ENCODE data around the gene STN1. TPM values are rescaled to one million over a fixed set of nuclear protein-coding genes. Genes with fewer than 3 reads are reported as not detected.

STN1 gene
- total RNA-seq, 2 donors from 2014 or later: 13.5 to 19.9 TPM

- Mint-ChIP-seq H3K9me3 (peaks cover 18% of the 10 kb centered on the region), H3K27me3 (ENCODE audit: insufficient read depth) (no peaks in the 10 kb centered on the region), H3K27ac (no peak overlapping the region), H3K36me3 (ENCODE audit: low read depth) (peaks cover 25% of the 10 kb centered on the region), H3K4me3 (no peak overlapping the region), H3K4me1 (peaks cover 7% of the 10 kb centered on the region)
- no peak overlapping the region for H3K4me3 ChIP-seq (ENCODE audit: low read length)
- H3K9ac ChIP-seq (ENCODE audit: extremely low read depth, low read length, poor library complexity, severe bottlenecking): no peak overlapping the region
- peaks cover 5% of the 10 kb centered on the region for H3K4me1 ChIP-seq (ENCODE audit: control insufficient read depth, insufficient read depth, low read length)
- H3K9me3 ChIP-seq (ENCODE audit: control insufficient read depth, low read length): peaks cover 16% of the 10 kb centered on the region
- DNase-seq: no peak
- 89% methylated on average over 1 of the region's 1 CpG; no CpG with 5 or more reads in 1 of the 2 experiments for WGBS, 2 experiments (ENCODE audit: insufficient coverage in 1 of 2, insufficient read length in 1 of 2)
- no peaks in the 10 kb centered on the region for H3K27me3 ChIP-seq (ENCODE audit: control insufficient read depth, insufficient read depth, low read length, poor library complexity, severe bottlenecking)
- no peak for TF ChIP-seq CTCF (conservative IDR thresholded peaks at IDR 0.05)
- peaks cover 15% of the 10 kb centered on the region for H3K36me3 ChIP-seq (ENCODE audit: control insufficient read depth, insufficient read depth, low read length)
- no peak overlapping the region for H3K27ac ChIP-seq (ENCODE audit: low read depth, low read length)
These were observed 1.7 kb downstream of the STN1 start for GRCh38 chr10:103916254-103916653.

GRCh38 chr10:103915796-103916195 is 2.2 kb downstream of the STN1 start:
- no peak overlapping the region for H3K27ac Mint-ChIP-seq

GRCh38 chr10:103912759-103913158 is 5.2 kb downstream of the STN1 start:
- Mint-ChIP-seq H3K27ac (no peak overlapping the region), H3K36me3 (ENCODE audit: low read depth) (peaks cover 25% of the 10 kb centered on the region), H3K27me3 (ENCODE audit: insufficient read depth) (no peaks in the 10 kb centered on the region), H3K9me3 (peaks cover 18% of the 10 kb centered on the region), H3K4me3 (no peak overlapping the region), H3K4me1 (peaks cover 11% of the 10 kb centered on the region)
- Histone ChIP-seq H3K4me1 (ENCODE audit: control insufficient read depth, insufficient read depth, low read length) (no peaks in the 10 kb centered on the region), H3K4me3 (ENCODE audit: low read length) (no peak overlapping the region), H3K9me3 (ENCODE audit: control insufficient read depth, low read length) (peaks cover 16% of the 10 kb centered on the region), H3K9ac (ENCODE audit: extremely low read depth, low read length, poor library complexity, severe bottlenecking) (no peak overlapping the region), H3K27ac (ENCODE audit: low read depth, low read length) (no peak overlapping the region), H3K36me3 (ENCODE audit: control insufficient read depth, insufficient read depth, low read length) (peaks cover 15% of the 10 kb centered on the region), H3K27me3 (ENCODE audit: control insufficient read depth, insufficient read depth, low read length, poor library complexity, severe bottlenecking) (no peaks in the 10 kb centered on the region)
- TF ChIP-seq CTCF (conservative IDR thresholded peaks at IDR 0.05): no peak
- no peak for DNase-seq
- WGBS, 2 experiments (ENCODE audit: insufficient coverage in 1 of 2, insufficient read length in 1 of 2): 58 to 92% methylated on average over 1 to 4 of the region's 4 CpGs

More at GRCh38 chr10:103915796-103916195, 2.2 kb downstream of the STN1 start:
- WGBS, 2 experiments (ENCODE audit: insufficient coverage in 1 of 2, insufficient read length in 1 of 2): 88 to 94% methylated on average over 6 of the region's 6 CpGs
- peaks cover 15% of the 10 kb centered on the region for H3K36me3 ChIP-seq (ENCODE audit: control insufficient read depth, insufficient read depth, low read length)
- Mint-ChIP-seq H3K4me1 (peaks cover 7% of the 10 kb centered on the region), H3K27me3 (ENCODE audit: insufficient read depth) (no peaks in the 10 kb centered on the region), H3K9me3 (peaks cover 18% of the 10 kb centered on the region), H3K36me3 (ENCODE audit: low read depth) (peaks cover 25% of the 10 kb centered on the region), H3K4me3 (no peak overlapping the region)
- H3K9ac ChIP-seq (ENCODE audit: extremely low read depth, low read length, poor library complexity, severe bottlenecking): no peak overlapping the region
- H3K4me1 ChIP-seq (ENCODE audit: control insufficient read depth, insufficient read depth, low read length): peaks cover 5% of the 10 kb centered on the region
- peaks cover 16% of the 10 kb centered on the region for H3K9me3 ChIP-seq (ENCODE audit: control insufficient read depth, low read length)
- H3K27me3 ChIP-seq (ENCODE audit: control insufficient read depth, insufficient read depth, low read length, poor library complexity, severe bottlenecking): no peaks in the 10 kb centered on the region
- no peak overlapping the region for H3K27ac ChIP-seq (ENCODE audit: low read depth, low read length)
- TF ChIP-seq CTCF (conservative IDR thresholded peaks at IDR 0.05): no peak
- DNase-seq: no peak
- no peak overlapping the region for H3K4me3 ChIP-seq (ENCODE audit: low read length)
